ENCODE data around the gene ZNF646. TPM values are rescaled to one million over a fixed set of nuclear protein-coding genes. Genes with fewer than 3 reads are reported as not detected.

Gene ZNF646
- total and polyA plus RNA-seq, 2 of the 13 experiments (the other 11 are each of a cell fraction or from before 2014, with no cell fraction given) = 3.4 to 10.9 TPM

DNA sequence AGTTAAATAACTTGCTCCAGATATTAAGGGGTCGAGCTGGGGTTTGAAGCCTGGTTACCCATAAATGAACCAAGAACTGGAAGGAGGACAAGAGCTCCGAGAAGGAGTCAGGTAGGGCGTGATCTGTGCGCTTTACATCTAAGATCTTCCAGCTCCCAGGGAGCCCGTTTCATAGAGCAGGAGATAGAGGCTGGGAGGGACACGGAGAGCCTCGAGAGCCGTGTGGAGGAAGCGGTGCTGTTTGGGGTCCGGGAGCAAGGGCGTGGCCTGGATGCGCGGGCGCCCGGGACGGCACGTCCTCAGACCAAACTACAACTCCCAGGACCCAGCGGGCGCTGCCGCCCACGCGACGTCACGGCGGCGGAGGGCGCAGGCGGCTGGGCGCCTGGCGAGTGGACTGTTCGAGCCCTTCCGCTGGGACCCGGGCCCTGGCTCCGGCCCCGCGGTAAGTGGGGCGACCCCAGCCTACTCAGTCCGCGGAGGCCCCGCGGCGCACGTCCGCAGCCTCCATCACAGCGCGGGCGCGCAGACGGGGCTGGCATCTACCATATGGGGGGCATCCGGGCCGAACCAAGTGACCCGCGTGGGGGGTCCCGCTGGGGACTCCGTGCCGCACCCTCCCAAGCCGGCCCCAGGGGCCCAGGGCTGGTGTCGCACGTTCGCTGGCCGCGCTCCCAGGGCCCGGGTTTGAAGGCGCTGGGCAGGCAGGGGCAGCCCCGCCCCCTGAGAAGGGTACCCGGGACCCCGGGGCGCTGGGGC, 34.0 kb downstream of the ZNF646 start, which contains the start of gene BCKDK (continued):
- TF ChIP-seq, protein P1, sequence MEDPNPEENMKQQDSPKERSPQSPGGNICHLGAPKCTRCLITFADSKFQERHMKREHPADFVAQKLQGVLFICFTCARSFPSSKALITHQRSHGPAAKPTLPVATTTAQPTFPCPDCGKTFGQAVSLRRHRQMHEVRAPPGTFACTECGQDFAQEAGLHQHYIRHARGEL (CRISPR knock-in tag; IDR thresholded peaks at IDR 0.05) = no peak
- TF ChIP-seq GATAD1 (CRISPR knock-in tag; IDR thresholded peaks at IDR 0.05) (peak; percentile 83), YEATS2 (CRISPR knock-in tag; IDR thresholded peaks at IDR 0.05; ENCODE audit: borderline replicate concordance) (peak; percentile 69; the same call in 1 of the 2 replicates), ZFAT (CRISPR knock-in tag; conservative IDR thresholded peaks at IDR 0.05) (no peak), KDM4B (CRISPR knock-in tag; IDR thresholded peaks at IDR 0.05) (no peak), REL (CRISPR knock-in tag; conservative IDR thresholded peaks at IDR 0.05) (peak; percentile 58; the same call in 1 of the 2 replicates), THAP11 (CRISPR knock-in tag; IDR thresholded peaks at IDR 0.05) (peak; percentile 100), CCAR2 (optimal IDR thresholded peaks at IDR 0.05; ENCODE audit: low read depth, low read length) (no peak), HDAC1 (CRISPR knock-in tag; IDR thresholded peaks at IDR 0.05) (peak; percentile 90), GATAD2A (CRISPR knock-in tag; IDR thresholded peaks at IDR 0.05) (no peak; the same call in 1 of the 2 replicates), ZNF512 (CRISPR knock-in tag; IDR thresholded peaks at IDR 0.05) (no peak), ZSCAN21 (CRISPR knock-in tag; IDR thresholded peaks at IDR 0.05; ENCODE audit: borderline replicate concordance) (peak; percentile 84), PATZ1 (CRISPR knock-in tag; IDR thresholded peaks at IDR 0.05) (0 out of 2 replicates have a peak, but pooled peaks have one; percentile 5), ZMYM4 (CRISPR knock-in tag; IDR thresholded peaks at IDR 0.05) (no peak), ZNF12 (CRISPR knock-in tag; IDR thresholded peaks at IDR 0.05) (no peak)
- TF ChIP-seq, protein P2, sequence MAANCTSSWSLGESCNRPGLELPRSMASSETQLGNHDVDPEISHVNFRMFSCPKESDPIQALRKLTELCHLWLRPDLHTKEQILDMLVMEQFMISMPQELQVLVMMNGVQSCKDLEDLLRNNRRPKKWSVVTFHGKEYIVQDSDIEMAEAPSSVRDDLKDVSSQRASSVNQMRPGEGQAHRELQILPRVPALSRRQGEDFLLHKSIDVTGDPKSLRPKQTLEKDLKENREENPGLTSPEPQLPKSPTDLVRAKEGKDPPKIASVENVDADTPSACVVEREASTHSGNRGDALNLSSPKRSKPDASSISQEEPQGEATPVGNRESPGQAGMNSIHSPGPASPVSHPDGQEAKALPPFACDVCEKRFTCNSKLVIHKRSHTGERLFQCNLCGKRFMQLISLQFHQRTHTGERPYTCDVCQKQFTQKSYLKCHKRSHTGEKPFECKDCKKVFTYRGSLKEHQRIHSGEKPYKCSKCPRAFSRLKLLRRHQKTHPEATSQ (CRISPR knock-in tag; IDR thresholded peaks at IDR 0.05; ENCODE audit: borderline replicate concordance) = no peak
- TF ChIP-seq, protein P3, sequence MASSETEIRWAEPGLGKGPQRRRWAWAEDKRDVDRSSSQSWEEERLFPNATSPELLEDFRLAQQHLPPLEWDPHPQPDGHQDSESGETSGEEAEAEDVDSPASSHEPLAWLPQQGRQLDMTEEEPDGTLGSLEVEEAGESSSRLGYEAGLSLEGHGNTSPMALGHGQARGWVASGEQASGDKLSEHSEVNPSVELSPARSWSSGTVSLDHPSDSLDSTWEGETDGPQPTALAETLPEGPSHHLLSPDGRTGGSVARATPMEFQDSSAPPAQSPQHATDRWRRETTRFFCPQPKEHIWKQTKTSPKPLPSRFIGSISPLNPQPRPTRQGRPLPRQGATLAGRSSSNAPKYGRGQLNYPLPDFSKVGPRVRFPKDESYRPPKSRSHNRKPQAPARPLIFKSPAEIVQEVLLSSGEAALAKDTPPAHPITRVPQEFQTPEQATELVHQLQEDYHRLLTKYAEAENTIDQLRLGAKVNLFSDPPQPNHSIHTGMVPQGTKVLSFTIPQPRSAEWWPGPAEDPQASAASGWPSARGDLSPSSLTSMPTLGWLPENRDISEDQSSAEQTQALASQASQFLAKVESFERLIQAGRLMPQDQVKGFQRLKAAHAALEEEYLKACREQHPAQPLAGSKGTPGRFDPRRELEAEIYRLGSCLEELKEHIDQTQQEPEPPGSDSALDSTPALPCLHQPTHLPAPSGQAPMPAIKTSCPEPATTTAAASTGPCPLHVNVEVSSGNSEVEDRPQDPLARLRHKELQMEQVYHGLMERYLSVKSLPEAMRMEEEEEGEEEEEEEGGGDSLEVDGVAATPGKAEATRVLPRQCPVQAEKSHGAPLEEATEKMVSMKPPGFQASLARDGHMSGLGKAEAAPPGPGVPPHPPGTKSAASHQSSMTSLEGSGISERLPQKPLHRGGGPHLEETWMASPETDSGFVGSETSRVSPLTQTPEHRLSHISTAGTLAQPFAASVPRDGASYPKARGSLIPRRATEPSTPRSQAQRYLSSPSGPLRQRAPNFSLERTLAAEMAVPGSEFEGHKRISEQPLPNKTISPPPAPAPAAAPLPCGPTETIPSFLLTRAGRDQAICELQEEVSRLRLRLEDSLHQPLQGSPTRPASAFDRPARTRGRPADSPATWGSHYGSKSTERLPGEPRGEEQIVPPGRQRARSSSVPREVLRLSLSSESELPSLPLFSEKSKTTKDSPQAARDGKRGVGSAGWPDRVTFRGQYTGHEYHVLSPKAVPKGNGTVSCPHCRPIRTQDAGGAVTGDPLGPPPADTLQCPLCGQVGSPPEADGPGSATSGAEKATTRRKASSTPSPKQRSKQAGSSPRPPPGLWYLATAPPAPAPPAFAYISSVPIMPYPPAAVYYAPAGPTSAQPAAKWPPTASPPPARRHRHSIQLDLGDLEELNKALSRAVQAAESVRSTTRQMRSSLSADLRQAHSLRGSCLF (CRISPR knock-in tag; IDR thresholded peaks at IDR 0.05; ENCODE audit: borderline replicate concordance) = no peak
- TF ChIP-seq, protein P4, sequence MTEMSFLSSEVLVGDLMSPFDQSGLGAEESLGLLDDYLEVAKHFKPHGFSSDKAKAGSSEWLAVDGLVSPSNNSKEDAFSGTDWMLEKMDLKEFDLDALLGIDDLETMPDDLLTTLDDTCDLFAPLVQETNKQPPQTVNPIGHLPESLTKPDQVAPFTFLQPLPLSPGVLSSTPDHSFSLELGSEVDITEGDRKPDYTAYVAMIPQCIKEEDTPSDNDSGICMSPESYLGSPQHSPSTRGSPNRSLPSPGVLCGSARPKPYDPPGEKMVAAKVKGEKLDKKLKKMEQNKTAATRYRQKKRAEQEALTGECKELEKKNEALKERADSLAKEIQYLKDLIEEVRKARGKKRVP (CRISPR knock-in tag; IDR thresholded peaks at IDR 0.05) = no peak
